HG03060 (cell line): Measurements from ENCODE around the gene FAM3D.
"Not testable (repeated sequence)": the region's sequence is repeated elsewhere in the genome, so short reads cannot be mapped to it uniquely, and the experiment has no call there.

Experiments used
- ATAC-seq: cut with Tn5 transposase; IDR thresholded peaks from one replicate; pipeline ENCODE4 v1.9.1; 2021; ENCODE audit warnings: low read depth, moderate number of reproducible peaks; ENCODE audit not compliant: unreplicated experiment

Gene FAM3D

GRCh38 chr3:58685641-58686040 lies 19.1 kb upstream of the FAM3D start:
- no peak for ATAC-seq

GRCh38 chr3:58683466-58683865 lies 16.9 kb upstream of the FAM3D start:
- ATAC-seq = no peak

- no peak for ATAC-seq
These were observed 16.5 kb upstream of the FAM3D start for GRCh38 chr3:58683001-58683458.

- no peak for ATAC-seq
These were observed 15.3 kb upstream of the FAM3D start for GRCh38 chr3:58681863-58682262.

GRCh38 chr3:58680879-58681525 lies 14.4 kb upstream of the FAM3D start:
- ATAC-seq = no peak

GRCh38 chr3:58679974-58680666 lies 13.5 kb upstream of the FAM3D start:
- ATAC-seq = no peak

GRCh38 chr3:58679446-58679845 lies 12.9 kb upstream of the FAM3D start:
- ATAC-seq = no peak

- ATAC-seq = not testable (repeated sequence)
These were observed 11.8 kb upstream of the FAM3D start for GRCh38 chr3:58678177-58678970.

GRCh38 chr3:58672880-58673279 lies 6.3 kb upstream of the FAM3D start:
- no peak for ATAC-seq

- no peak for ATAC-seq
These were observed 5.9 kb upstream of the FAM3D start for GRCh38 chr3:58672451-58672850.

GRCh38 chr3:58670506-58671135 lies 4.0 kb upstream of the FAM3D start:
- ATAC-seq = no peak

GRCh38 chr3:58668247-58668646 lies 1.7 kb upstream of the FAM3D start:
- no peak for ATAC-seq

GRCh38 chr3:58667704-58668103 lies 1.1 kb upstream of the FAM3D start:
- no peak for ATAC-seq

GRCh38 chr3:58667229-58667628 lies 655 bp upstream of the FAM3D start:
- ATAC-seq = no peak

- no peak for ATAC-seq
These were observed 1.2 kb downstream of the FAM3D start for GRCh38 chr3:58665405-58665804.

- ATAC-seq = no peak
These were observed 2.0 kb downstream of the FAM3D start for GRCh38 chr3:58664611-58665010.

- ATAC-seq = no peak
These were observed 4.6 kb downstream of the FAM3D start for GRCh38 chr3:58661836-58662420.

GRCh38 chr3:58660998-58661397 lies 5.6 kb downstream of the FAM3D start:
- no peak for ATAC-seq

- ATAC-seq = no peak
These were observed 7.4 kb downstream of the FAM3D start for GRCh38 chr3:58659051-58659675.

- no peak for ATAC-seq
These were observed 8.1 kb downstream of the FAM3D start for GRCh38 chr3:58658508-58658907.
